Small intestine (tissue), 7 donors: Measurements from ENCODE around the gene VPS26A. TPM values are rescaled to one million over a fixed set of nuclear protein-coding genes. Genes with fewer than 3 reads are reported as not detected.

Source experiments
- DNase-seq, 2 donors: peaks; one replicate each; pipeline versions ENCODE4 v3.0.0 to v3.0.0-alpha.2; 2013
- FAIRE-seq: peaks from 2 replicates; lab custom pipeline; 2012; peaks lifted over from hg19 to GRCh38; lab: Jason Lieb, UNC
- H3K27ac ChIP-seq, 3 donors: one replicate each; pipeline ENCODE4 v1.5.1; 2013; ENCODE audit warnings: low read length in 2 of 3, mild to moderate bottlenecking in 2 of 3, control low read depth in 1 of 3, inconsistent platforms in 1 of 3, low read depth in 1 of 3, moderate library complexity in 1 of 3
- H3K27me3 ChIP-seq, 3 donors: one replicate each; pipeline ENCODE4 v1.6.1; 2013; ENCODE audit warnings: low read length in 3 of 3, inconsistent platforms in 1 of 3; ENCODE audit not compliant: control insufficient read depth in 3 of 3, insufficient read depth in 3 of 3
- H3K36me3 ChIP-seq, 3 donors: one replicate each; pipeline ENCODE4 v1.6.1; 2013; ENCODE audit warnings: low read length in 3 of 3, inconsistent platforms in 1 of 3, low read depth in 1 of 3, mild to moderate bottlenecking in 1 of 3, moderate library complexity in 1 of 3; ENCODE audit not compliant: control insufficient read depth in 3 of 3, insufficient read depth in 2 of 3
- H3K4me1 ChIP-seq, 3 donors: one replicate each; pipeline ENCODE4 v1.6.1; 2013; ENCODE audit warnings: low read length in 2 of 3, inconsistent platforms in 1 of 3, low read depth in 1 of 3, mild to moderate bottlenecking in 1 of 3, moderate library complexity in 1 of 3; ENCODE audit not compliant: control insufficient read depth in 3 of 3, insufficient read depth in 2 of 3
- H3K4me3 ChIP-seq, 3 donors: one replicate each; pipeline ENCODE4 v1.5.1; 2013; ENCODE audit warnings: low read length in 3 of 3, control low read depth in 1 of 3, inconsistent platforms in 1 of 3, low read depth in 1 of 3, mild to moderate bottlenecking in 1 of 3, moderate library complexity in 1 of 3
- H3K9me3 ChIP-seq, 2 donors: one replicate each; pipeline ENCODE4 v1.6.1; 2013; ENCODE audit warnings: low read depth in 1 of 2, low read length in 1 of 2; ENCODE audit not compliant: control insufficient read depth in 2 of 2, insufficient read depth in 1 of 2
- WGBS, 3 donors: extraction: QIAGEN DNeasy Blood & Tissue Kit; methylation state at CpG; one replicate each; pipeline ENCODE4 v1.1.7; 2013; 5-methylcytosine and 5-hydroxymethylcytosine counted together
- polyA plus RNA-seq, 4 donors: library from polyadenylated mRNA; stranded (reverse) in 3 of 4; unstranded in 1 of 4; fragments of 200-250 nt in 3 of 4; fragments of 120-200 nt in 1 of 4; gene quantifications; one replicate each; pipeline versions ENCODE4 v1.2.1 to v1.2.3, GENCODE V29; 2013
- donor health status: healthy with polysubstance abuse.
- donor health status: control.
- donor health status: control.
- donor health status: Bipolar disorder and iron deficiency.
- donor health status: healthy.

VPS26A gene
- polyA plus RNA-seq, 4 donors: 34.0 to 58.2 (median 35.1) TPM

DNA sequence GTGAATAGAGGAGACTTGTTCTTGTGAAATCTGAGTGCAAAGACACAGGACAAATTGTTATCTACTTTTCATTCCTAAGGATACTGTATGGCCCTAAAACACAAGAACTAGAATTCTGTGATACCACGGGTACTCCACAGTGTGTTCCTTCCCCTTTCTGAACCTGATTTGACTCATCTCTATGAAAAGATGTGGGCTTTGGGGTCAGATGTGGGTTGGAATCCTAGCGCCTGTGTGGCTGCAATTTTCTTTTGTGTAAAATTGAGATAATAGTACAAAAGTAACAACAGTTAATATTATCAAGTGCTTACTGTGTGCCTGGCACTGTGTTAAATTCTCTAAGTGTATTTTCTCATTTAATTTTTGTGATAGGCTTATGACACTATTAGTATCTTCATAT, 27.9 kb upstream of the VPS26A start:
- DNase-seq: no peak
- Histone ChIP-seq H3K27ac (no peak overlapping the region), H3K36me3 (no peaks in the 10 kb centered on the region), H3K27me3 (peaks cover 0 to 6% (median 0%) of the 10 kb centered on the region in 3 donors), H3K4me1 (no peaks in the 10 kb centered on the region), H3K4me3 (no peak overlapping the region), H3K9me3 (no peaks in the 10 kb centered on the region)
- 56 to 73% (median 59%) methylated on average over 2 of the region's 2 CpGs for WGBS, 3 donors
- FAIRE-seq: no peak

DNA sequence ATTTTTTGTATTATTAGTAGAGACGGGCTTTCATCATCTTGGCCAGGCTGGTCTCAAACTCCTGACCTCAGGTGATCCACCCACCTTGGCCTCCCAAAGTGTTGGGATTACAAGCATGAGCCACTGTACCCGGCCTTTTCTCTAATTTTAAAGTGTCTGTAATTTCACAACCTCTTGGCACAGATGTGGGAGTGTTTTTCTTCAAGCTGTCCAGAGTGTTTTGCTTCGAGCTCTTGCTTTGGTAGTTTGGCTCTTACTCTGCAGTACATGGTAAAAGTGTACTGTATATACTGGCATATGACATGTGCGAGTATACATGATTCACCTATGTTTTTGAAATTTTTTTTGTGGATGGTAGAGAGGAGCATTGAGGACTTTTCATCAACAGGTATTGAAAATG, 26.2 kb upstream of the VPS26A start:
- peaks cover 0 to 19% (median 0%) of the 10 kb centered on the region in 3 donors for H3K27me3 ChIP-seq
- H3K9me3 ChIP-seq: no peaks in the 10 kb centered on the region
- FAIRE-seq (no peak), DNase-seq (no peak)
- WGBS, 3 donors: 84 to 87% (median 84%) methylated on average over 4 of the region's 4 CpGs
- no peaks in the 10 kb centered on the region for H3K4me1 ChIP-seq
- peaks cover 0 to 2% (median 0%) of the 10 kb centered on the region in 3 donors for H3K36me3 ChIP-seq
- no peak overlapping the region for H3K4me3 ChIP-seq
- no peak overlapping the region for H3K27ac ChIP-seq

- peaks cover 0 to 4% of the 10 kb centered on the region in 2 donors for H3K9me3 ChIP-seq
- H3K27ac ChIP-seq: no peak overlapping the region
- H3K4me1 ChIP-seq: no peaks in the 10 kb centered on the region
- FAIRE-seq (no peak), DNase-seq (no peak)
- peaks cover 0 to 2% (median 0%) of the 10 kb centered on the region in 3 donors for H3K36me3 ChIP-seq
- H3K27me3 ChIP-seq: peaks cover 0 to 24% (median 0%) of the 10 kb centered on the region in 3 donors
- H3K4me3 ChIP-seq: no peak overlapping the region
- 48 to 66% (median 56%) methylated on average over 7 of the region's 7 CpGs for whole genome bisulfite sequencing, 3 donors
Observed at GRCh38 chr10:69100136-69100872, 23.7 kb upstream of the VPS26A start.

- DNase-seq: no peak
- no peak overlapping the region for H3K4me3 ChIP-seq
- H3K27me3 ChIP-seq: peaks cover 0 to 24% (median 0%) of the 10 kb centered on the region in 3 donors
- peaks cover 0 to 4% of the 10 kb centered on the region in 2 donors for H3K9me3 ChIP-seq
- H3K4me1 ChIP-seq: no peaks in the 10 kb centered on the region
- WGBS, 3 donors: 63 to 79% (median 72%) methylated on average over 6 of the region's 6 CpGs
- peaks cover 0 to 2% (median 0%) of the 10 kb centered on the region in 3 donors for H3K36me3 ChIP-seq
- no peak overlapping the region for H3K27ac ChIP-seq
- FAIRE-seq: no peak
Observed at GRCh38 chr10:69101451-69102095, 22.4 kb upstream of the VPS26A start.

GRCh38 chr10:69102440-69102839, 21.5 kb upstream of the VPS26A start:
- no peak overlapping the region for H3K27ac ChIP-seq
- H3K36me3 ChIP-seq: peaks cover 0 to 2% (median 0%) of the 10 kb centered on the region in 3 donors
- H3K4me1 ChIP-seq: no peaks in the 10 kb centered on the region
- DNase-seq: no peak
- H3K27me3 ChIP-seq: peaks cover 0 to 24% (median 0%) of the 10 kb centered on the region in 3 donors
- 80 to 83% (median 82%) methylated on average over 3 of the region's 3 CpGs for WGBS, 3 donors
- no peak overlapping the region for H3K4me3 ChIP-seq
- no peak for FAIRE-seq
- peaks cover 0 to 4% of the 10 kb centered on the region in 2 donors for H3K9me3 ChIP-seq

DNA sequence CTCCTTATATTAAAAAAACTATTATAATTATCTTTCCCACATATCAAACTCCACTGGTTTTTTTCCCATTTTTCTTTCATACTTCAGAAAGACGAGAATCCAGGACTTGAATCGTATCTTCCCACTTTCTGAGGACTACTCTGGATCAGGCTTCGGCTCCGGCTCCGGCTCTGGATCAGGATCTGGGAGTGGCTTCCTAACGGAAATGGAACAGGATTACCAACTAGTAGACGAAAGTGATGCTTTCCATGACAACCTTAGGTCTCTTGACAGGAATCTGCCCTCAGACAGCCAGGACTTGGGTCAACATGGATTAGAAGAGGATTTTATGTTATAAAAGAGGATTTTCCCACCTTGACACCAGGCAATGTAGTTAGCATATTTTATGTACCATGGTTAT, 20.2 kb upstream of the VPS26A start:
- DNase-seq (no peak), FAIRE-seq (no peak)
- Histone ChIP-seq H3K27ac (no peak overlapping the region), H3K27me3 (peaks cover 0 to 24% (median 0%) of the 10 kb centered on the region in 3 donors), H3K36me3 (peaks cover 0 to 2% (median 0%) of the 10 kb centered on the region in 3 donors), H3K4me1 (no peaks in the 10 kb centered on the region), H3K9me3 (peaks cover 0 to 4% of the 10 kb centered on the region in 2 donors), H3K4me3 (no peak overlapping the region)
- WGBS, 3 donors: 70 to 87% (median 84%) methylated on average over 7 of the region's 7 CpGs

DNA sequence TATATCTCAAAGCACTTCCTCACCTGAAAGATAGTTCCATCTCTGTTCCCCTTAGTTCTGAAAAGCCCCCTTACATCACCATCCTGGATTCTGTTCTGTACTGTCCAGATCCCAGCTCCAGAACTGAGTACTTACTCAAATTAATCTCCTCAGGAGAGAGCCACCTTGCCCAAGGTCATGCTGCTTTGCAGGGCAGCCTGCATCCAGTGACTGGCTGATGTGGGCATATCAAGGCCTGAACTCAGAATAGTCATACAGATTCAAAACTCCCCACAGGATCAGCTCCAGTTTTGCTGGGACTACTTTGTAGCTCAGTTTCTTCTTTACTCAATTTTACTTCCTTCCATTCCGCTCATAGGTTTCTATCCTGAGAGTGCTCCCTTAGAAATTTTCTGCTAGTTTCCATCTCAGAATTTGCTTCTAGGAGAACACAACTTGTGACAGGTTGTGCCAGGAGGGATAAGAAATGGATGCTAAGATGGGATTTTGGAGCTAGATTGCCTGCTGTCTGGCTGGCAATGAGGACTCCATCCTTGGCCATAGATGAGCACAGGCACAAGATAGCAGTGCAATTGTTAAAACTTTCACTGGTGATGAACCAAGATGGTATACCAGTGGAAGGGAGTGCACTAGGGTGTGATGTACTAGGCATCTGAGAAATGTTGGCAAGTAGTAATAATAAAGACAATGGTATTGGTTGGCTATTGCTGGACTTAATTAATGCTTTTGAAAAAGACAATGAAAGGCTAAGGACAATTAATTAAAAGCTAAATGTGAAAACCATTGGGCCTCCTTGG, 18.8 kb upstream of the VPS26A start:
- Histone ChIP-seq H3K27me3 (peaks cover 0 to 21% (median 0%) of the 10 kb centered on the region in 3 donors), H3K36me3 (peaks cover 0 to 2% (median 0%) of the 10 kb centered on the region in 3 donors), H3K9me3 (peaks cover 0 to 4% of the 10 kb centered on the region in 2 donors), H3K4me3 (no peak overlapping the region), H3K27ac (no peak overlapping the region), H3K4me1 (no peaks in the 10 kb centered on the region)
- WGBS, 3 donors: 96 to 100% (median 96%) methylated on average over 1 of the region's 1 CpG
- DNase-seq (no peak), FAIRE-seq (no peak)

- Histone ChIP-seq H3K4me1 (no peaks in the 10 kb centered on the region), H3K27ac (no peak overlapping the region), H3K27me3 (peaks cover 0 to 8% (median 0%) of the 10 kb centered on the region in 3 donors), H3K36me3 (no peaks in the 10 kb centered on the region), H3K9me3 (peaks cover 0 to 4% of the 10 kb centered on the region in 2 donors), H3K4me3 (no peak overlapping the region)
- FAIRE-seq (no peak), DNase-seq (no peak)
Observed at GRCh38 chr10:69107176-69107490, 16.8 kb upstream of the VPS26A start.
